ENCODE measurements around the gene CLDN2. TPM values are rescaled to one million over a fixed set of nuclear protein-coding genes. Genes with fewer than 3 reads are reported as not detected.

CLDN2 gene
- total RNA-seq, 2 donors from 2014 or later, result not detected

GRCh38 chrX:106921637-106922036 is 1.4 kb downstream of the CLDN2 start:
- peaks cover 14% of the 10 kb centered on the region for H3K27me3 Mint-ChIP-seq (ENCODE audit: insufficient read depth)
- Histone ChIP-seq H3K9me3 (ENCODE audit: control insufficient read depth, low read length) (no peaks in the 10 kb centered on the region), H3K36me3 (ENCODE audit: control insufficient read depth, insufficient read depth, low read length) (no peaks in the 10 kb centered on the region), H3K9ac (ENCODE audit: extremely low read depth, low read length, poor library complexity, severe bottlenecking) (no peak overlapping the region), H3K4me1 (ENCODE audit: control insufficient read depth, insufficient read depth, low read length) (no peaks in the 10 kb centered on the region), H3K27ac (ENCODE audit: low read depth, low read length) (no peak overlapping the region), H3K4me3 (ENCODE audit: low read length) (no peak overlapping the region), H3K27me3 (ENCODE audit: control insufficient read depth, insufficient read depth, low read length, poor library complexity, severe bottlenecking) (no peaks in the 10 kb centered on the region)
- H3K9me3 Mint-ChIP-seq, result peaks cover 26% of the 10 kb centered on the region
- DNase-seq, result peak; percentile 7
- 94% methylated on average over 1 of the region's 2 CpGs; no CpG with 5 or more reads in 1 of the 2 experiments for WGBS, 2 experiments (ENCODE audit: insufficient coverage in 1 of 2, insufficient read length in 1 of 2)
- no peak for TF ChIP-seq CTCF (conservative IDR thresholded peaks at IDR 0.05)
- no peak overlapping the region for H3K27ac Mint-ChIP-seq
- no peak overlapping the region for H3K4me3 Mint-ChIP-seq
- no peaks in the 10 kb centered on the region for H3K36me3 Mint-ChIP-seq (ENCODE audit: low read depth)
- H3K4me1 Mint-ChIP-seq, result peaks cover 5% of the 10 kb centered on the region

DNA sequence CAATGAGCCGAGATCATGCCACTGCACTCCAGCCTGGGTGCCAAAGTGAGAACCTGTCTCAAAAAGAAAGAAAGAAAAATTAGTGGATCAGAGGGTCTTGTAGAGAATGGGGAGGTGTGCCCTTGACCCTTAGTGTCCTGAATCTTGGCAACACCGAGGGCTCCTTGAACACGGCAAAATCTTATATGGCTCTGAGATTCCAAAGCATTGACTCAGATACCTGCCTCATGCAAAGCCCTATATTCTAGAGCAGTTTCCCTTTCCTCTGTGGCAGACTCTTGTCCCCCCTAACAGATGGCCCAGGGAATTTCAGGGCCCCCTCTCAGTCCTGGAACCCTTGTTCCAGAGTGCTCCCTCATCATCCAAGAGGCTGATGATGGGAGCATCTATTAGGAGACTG is 6.8 kb downstream of the CLDN2 start:
- H3K27ac Mint-ChIP-seq, result no peak overlapping the region
- 86% methylated on average over 3 of the region's 3 CpGs; no CpG with 5 or more reads in 1 of the 2 experiments for WGBS, 2 experiments (ENCODE audit: insufficient coverage in 1 of 2, insufficient read length in 1 of 2)
- peaks cover 5% of the 10 kb centered on the region for H3K27me3 Mint-ChIP-seq (ENCODE audit: insufficient read depth)

GRCh38 chrX:106927700-106928099 is 7.5 kb downstream of the CLDN2 start:
- H3K36me3 Mint-ChIP-seq (ENCODE audit: low read depth), result no peaks in the 10 kb centered on the region
- Histone ChIP-seq H3K27ac (ENCODE audit: low read depth, low read length) (no peak overlapping the region), H3K4me3 (ENCODE audit: low read length) (no peak overlapping the region), H3K9ac (ENCODE audit: extremely low read depth, low read length, poor library complexity, severe bottlenecking) (no peak overlapping the region), H3K36me3 (ENCODE audit: control insufficient read depth, insufficient read depth, low read length) (no peaks in the 10 kb centered on the region), H3K9me3 (ENCODE audit: control insufficient read depth, low read length) (no peaks in the 10 kb centered on the region), H3K27me3 (ENCODE audit: control insufficient read depth, insufficient read depth, low read length, poor library complexity, severe bottlenecking) (no peaks in the 10 kb centered on the region), H3K4me1 (ENCODE audit: control insufficient read depth, insufficient read depth, low read length) (no peaks in the 10 kb centered on the region)
- DNase-seq, result no peak
- H3K9me3 Mint-ChIP-seq, result peaks cover 19% of the 10 kb centered on the region
- TF ChIP-seq CTCF (conservative IDR thresholded peaks at IDR 0.05), result no peak
- peaks cover 4% of the 10 kb centered on the region for H3K4me1 Mint-ChIP-seq
- H3K4me3 Mint-ChIP-seq, result no peak overlapping the region
- peaks cover 4% of the 10 kb centered on the region for H3K27me3 Mint-ChIP-seq (ENCODE audit: insufficient read depth)
- H3K27ac Mint-ChIP-seq, result no peak overlapping the region
- 87% methylated on average over 3 to 5 of the region's 5 CpGs for WGBS, 2 experiments (ENCODE audit: insufficient coverage in 1 of 2, insufficient read length in 1 of 2)

More for the DNA sequence above, 6.8 kb downstream of the CLDN2 start:
- DNase-seq, result no peak
- H3K4me1 ChIP-seq (ENCODE audit: control insufficient read depth, insufficient read depth, low read length), result no peaks in the 10 kb centered on the region
- H3K4me3 ChIP-seq (ENCODE audit: low read length), result no peak overlapping the region
- Mint-ChIP-seq H3K4me3 (no peak overlapping the region), H3K4me1 (no peaks in the 10 kb centered on the region), H3K36me3 (ENCODE audit: low read depth) (no peaks in the 10 kb centered on the region), H3K9me3 (peaks cover 14% of the 10 kb centered on the region)
- H3K9me3 ChIP-seq (ENCODE audit: control insufficient read depth, low read length), result no peaks in the 10 kb centered on the region
- no peak for TF ChIP-seq CTCF (conservative IDR thresholded peaks at IDR 0.05)
- no peaks in the 10 kb centered on the region for H3K36me3 ChIP-seq (ENCODE audit: control insufficient read depth, insufficient read depth, low read length)
- no peak overlapping the region for H3K27ac ChIP-seq (ENCODE audit: low read depth, low read length)
- H3K27me3 ChIP-seq (ENCODE audit: control insufficient read depth, insufficient read depth, low read length, poor library complexity, severe bottlenecking), result no peaks in the 10 kb centered on the region
- no peak overlapping the region for H3K9ac ChIP-seq (ENCODE audit: extremely low read depth, low read length, poor library complexity, severe bottlenecking)
